Measurements from ENCODE around the gene TUFT1.

TUFT1 gene

GRCh38 chr1:151615711-151616504 is 75.8 kb downstream of the TUFT1 start:
- TF ChIP-seq POLR2AphosphoS5 (IDR thresholded peaks at IDR 0.05; ENCODE audit: low read depth), result no peak
- TF ChIP-seq REST (IDR thresholded peaks at IDR 0.05; ENCODE audit: insufficient replicate concordance, low read depth), result peak; percentile 69
- DNase-seq (ENCODE audit: low read depth in 1 of 2, low spot score in 1 of 2), result no peak
- Histone ChIP-seq H3K27ac (replicated peaks) (no peak overlapping the region), H3K4me3 (replicated peaks; ENCODE audit: insufficient read depth, low read length) (no peak overlapping the region), H3K27me3 (ENCODE audit: insufficient read depth, poor library complexity, severe bottlenecking) (no peaks in the 10 kb centered on the region)

- TF ChIP-seq GABPA (IDR thresholded peaks at IDR 0.05; ENCODE audit: low read depth) (no peak), POLR2AphosphoS5 (IDR thresholded peaks at IDR 0.05; ENCODE audit: low read depth) (no peak), REST (IDR thresholded peaks at IDR 0.05; ENCODE audit: insufficient replicate concordance, low read depth) (no peak), CTCF (IDR thresholded peaks at IDR 0.05; ENCODE audit: insufficient read depth, low read length) (no peak), SPI1 (IDR thresholded peaks at IDR 0.05; ENCODE audit: borderline replicate concordance, low read depth) (no peak)
- Histone ChIP-seq H3K27me3 (ENCODE audit: insufficient read depth, poor library complexity, severe bottlenecking) (no peaks in the 10 kb centered on the region), H3K4me3 (replicated peaks; ENCODE audit: insufficient read depth, low read length) (no peak overlapping the region), H3K27ac (replicated peaks) (no peak overlapping the region)
- DNase-seq (ENCODE audit: low read depth in 1 of 2, low spot score in 1 of 2), result no peak
These were observed 76.4 kb downstream of the TUFT1 start for GRCh38 chr1:151616505-151616849.

- Histone ChIP-seq H3K27ac (replicated peaks) (no peak overlapping the region), H3K27me3 (ENCODE audit: insufficient read depth, poor library complexity, severe bottlenecking) (no peaks in the 10 kb centered on the region)
- TF ChIP-seq SPI1 (IDR thresholded peaks at IDR 0.05; ENCODE audit: borderline replicate concordance, low read depth) (no peak), REST (IDR thresholded peaks at IDR 0.05; ENCODE audit: insufficient replicate concordance, low read depth) (no peak), GABPA (IDR thresholded peaks at IDR 0.05; ENCODE audit: low read depth) (no peak), CTCF (IDR thresholded peaks at IDR 0.05; ENCODE audit: insufficient read depth, low read length) (no peak), POLR2AphosphoS5 (IDR thresholded peaks at IDR 0.05; ENCODE audit: low read depth) (no peak)
These were observed 77.9 kb downstream of the TUFT1 start for GRCh38 chr1:151618003-151618402.

More at GRCh38 chr1:151618003-151618402, 77.9 kb downstream of the TUFT1 start:
- no peak for DNase-seq (ENCODE audit: low read depth in 1 of 2, low spot score in 1 of 2)
- no peak overlapping the region for H3K4me3 ChIP-seq (replicated peaks; ENCODE audit: insufficient read depth, low read length)

Measured in HL-60 (cell line).